Globus pallidus (tissue), 1 donor: ENCODE results near the gene TADA2B.

ENCODE experiments used
- DNase-seq: peaks from one replicate; pipeline ENCODE4 v3.0.0-alpha.2; 2015; ENCODE audit warnings: low spot score

The TADA2B gene

GRCh38 chr4:7018281-7018680 lies 24.9 kb upstream of the TADA2B start:
- no peak for DNase-seq

- DNase-seq: no peak
Measured at GRCh38 chr4:7019367-7019766, 23.8 kb upstream of the TADA2B start.

GRCh38 chr4:7020290-7020689 lies 22.9 kb upstream of the TADA2B start:
- no peak for DNase-seq

GRCh38 chr4:7020856-7021255 lies 22.3 kb upstream of the TADA2B start:
- no peak for DNase-seq

- no peak for DNase-seq
Measured at GRCh38 chr4:7021355-7021754, 21.8 kb upstream of the TADA2B start.

- DNase-seq: no peak
Measured at GRCh38 chr4:7021930-7022664, 21.1 kb upstream of the TADA2B start.

- DNase-seq: no peak
Measured at GRCh38 chr4:7023486-7023885, 19.7 kb upstream of the TADA2B start.

- no peak for DNase-seq
Measured at GRCh38 chr4:7023901-7024300, 19.3 kb upstream of the TADA2B start.

GRCh38 chr4:7024336-7024890 lies 18.8 kb upstream of the TADA2B start:
- DNase-seq: no peak

GRCh38 chr4:7025040-7025602 lies 18.1 kb upstream of the TADA2B start:
- no peak for DNase-seq

- DNase-seq: no peak
Measured at GRCh38 chr4:7026107-7026506, 17.1 kb upstream of the TADA2B start.

GRCh38 chr4:7027284-7027683 lies 15.9 kb upstream of the TADA2B start:
- DNase-seq: no peak

GRCh38 chr4:7027913-7028312 lies 15.3 kb upstream of the TADA2B start:
- no peak for DNase-seq

GRCh38 chr4:7029212-7029611 lies 14.0 kb upstream of the TADA2B start:
- no peak for DNase-seq

- DNase-seq: no peak
Measured at GRCh38 chr4:7029921-7030320, 13.3 kb upstream of the TADA2B start.

- no peak for DNase-seq
Measured at GRCh38 chr4:7030856-7031255, 12.3 kb upstream of the TADA2B start.

- no peak for DNase-seq
Measured at GRCh38 chr4:7031558-7032449, 11.4 kb upstream of the TADA2B start.

- DNase-seq: no peak
Measured at GRCh38 chr4:7032596-7032995, 10.6 kb upstream of the TADA2B start.

- peak; percentile 30 for DNase-seq
Measured at GRCh38 chr4:7034262-7035081, 8.7 kb upstream of the TADA2B start.

- DNase-seq: no peak
Measured at GRCh38 chr4:7037425-7037824, 5.7 kb upstream of the TADA2B start.

- DNase-seq: no peak
Measured at GRCh38 chr4:7040765-7041164, 2.4 kb upstream of the TADA2B start.

GRCh38 chr4:7041246-7041645 lies 1.9 kb upstream of the TADA2B start:
- no peak for DNase-seq
